OCI-LY3 (cell line): ENCODE data around the gene WDPCP.
"Not testable (repeated sequence)": the region's sequence is repeated elsewhere in the genome, so short reads cannot be mapped to it uniquely, and the experiment has no call there.

Source experiments
- H2AFZ ChIP-seq: fragments of 200-600, 300-600 bp; shearing (Covaris generic); 2 replicates; pipeline ENCODE4 v1.6.0; 2014; ENCODE audit warnings: antibody characterized with exemption, low read depth, low read length
- H3K27ac ChIP-seq: fragments of 200-600, 300-600 bp; sonication (generic); 2 replicates; pipeline ENCODE4 v1.5.1; 2014; ENCODE audit warnings: mild to moderate bottlenecking, low read length, moderate library complexity, mixed read lengths
- H3K27me3 ChIP-seq: fragments of 200-600, 300-600 bp; sonication (generic); 2 replicates; pipeline ENCODE4 v1.6.1; 2014; ENCODE audit warnings: low read depth, low read length, mixed read lengths
- H3K36me3 ChIP-seq: fragments of 200-600, 300-600 bp; sonication (generic); replicated peaks from 2 replicates; pipeline ENCODE3; 2014; ENCODE audit warnings: low read depth, low read length, mixed read lengths
- H3K4me1 ChIP-seq: fragments of 300-600, 200-600 bp; sonication (generic); 2 replicates; pipeline ENCODE4 v1.6.1; 2014; ENCODE audit warnings: low read length, mixed read lengths
- H3K4me2 ChIP-seq: fragments of 200-600, 300-600 bp; sonication (generic); 2 replicates; pipeline ENCODE4 v1.6.1; 2014; ENCODE audit warnings: low read length, mixed read lengths
- H3K4me3 ChIP-seq: fragments of 300-600, 200-600 bp; sonication (generic); 2 replicates; pipeline ENCODE4 v1.5.1; 2014; ENCODE audit warnings: antibody characterized with exemption, mild to moderate bottlenecking, low read length, moderate library complexity
- H3K79me2 ChIP-seq: fragments of 300-600, 200-600 bp; shearing (Covaris generic); 2 replicates; pipeline ENCODE4 v1.6.1; 2014; ENCODE audit warnings: mild to moderate bottlenecking, low read length, mixed read lengths
- H3K9ac ChIP-seq: fragments of 300-600, 200-600 bp; shearing (Covaris generic); 2 replicates; pipeline ENCODE4 v1.6.0; 2014; ENCODE audit warnings: mild to moderate bottlenecking, low read length, moderate library complexity
- H3K9me3 ChIP-seq: fragments of 200-600, 300-600 bp; shearing (Covaris generic); 2 replicates; pipeline ENCODE4 v1.6.1; 2014; ENCODE audit warnings: low read length, mixed read lengths; ENCODE audit not compliant: insufficient read depth
- H4K20me1 ChIP-seq: fragments of 200-600, 300-600 bp; sonication (generic); 2 replicates; pipeline ENCODE4 v1.6.1; 2016; ENCODE audit warnings: low read length, mixed read lengths; ENCODE audit not compliant: insufficient read depth
- CTCF ChIP-seq: fragments of 200-600, 300-600 bp; sonication (generic); IDR thresholded peaks from 2 replicates; pipeline ENCODE4 v1.5.1; 2014; ENCODE audit warnings: antibody characterized with exemption, low read length, low read depth
- EZH2phosphoT487 ChIP-seq: fragments of 200-600 bp; shearing (Covaris generic); IDR thresholded peaks from 2 replicates; pipeline ENCODE4 v1.6.1; 2018; ENCODE audit warnings: antibody characterized with exemption, mixed run types, low read depth

The WDPCP gene

DNA sequence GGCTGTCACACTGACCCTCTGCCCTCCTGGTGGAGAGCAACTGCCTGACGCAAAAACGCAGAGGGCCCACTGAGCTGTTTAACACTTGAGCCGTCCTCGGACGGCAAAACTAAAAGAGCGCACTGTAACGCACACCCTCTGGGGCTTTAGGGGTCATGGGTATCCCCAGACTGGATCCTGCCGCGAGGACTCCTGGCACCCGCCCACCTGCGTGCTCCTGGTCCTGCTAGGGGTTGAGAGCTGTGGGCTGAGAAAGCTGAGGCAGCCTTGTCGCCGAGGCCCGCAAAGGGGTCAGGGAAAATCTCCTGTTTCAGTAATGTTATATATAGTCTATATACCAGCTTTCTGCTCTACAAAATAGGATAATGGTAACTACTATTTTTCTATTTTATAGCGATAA lies 39.6 kb upstream of the WDPCP start:
- Histone ChIP-seq H3K27ac (no peak overlapping the region), H3K4me1 (peaks cover 10% of the 10 kb centered on the region), H2AFZ (no peak overlapping the region), H3K4me2 (no peak overlapping the region), H3K27me3 (no peaks in the 10 kb centered on the region), H3K36me3 (no peaks in the 10 kb centered on the region), H3K9me3 (peaks cover 5% of the 10 kb centered on the region; the same call in 1 of the 2 replicates), H3K4me3 (no peak overlapping the region), H3K9ac (no peak overlapping the region), H4K20me1 (no peaks in the 10 kb centered on the region), H3K79me2 (no peaks in the 10 kb centered on the region)
- no peak for TF ChIP-seq EZH2phosphoT487
- no peak for TF ChIP-seq CTCF

- H3K9ac ChIP-seq, H3K27me3 ChIP-seq, H3K9me3 ChIP-seq, H2AFZ ChIP-seq, H4K20me1 ChIP-seq, H3K4me1 ChIP-seq, H3K27ac ChIP-seq, H3K4me3 ChIP-seq, H3K79me2 ChIP-seq, H3K36me3 ChIP-seq: not testable (repeated sequence)
- H3K4me2 ChIP-seq = 0 out of 2 replicates have a peak overlapping the region, but pooled peaks have one; percentile 20
Measured at GRCh38 chr2:63623763-63624162, 35.5 kb upstream of the WDPCP start.

DNA sequence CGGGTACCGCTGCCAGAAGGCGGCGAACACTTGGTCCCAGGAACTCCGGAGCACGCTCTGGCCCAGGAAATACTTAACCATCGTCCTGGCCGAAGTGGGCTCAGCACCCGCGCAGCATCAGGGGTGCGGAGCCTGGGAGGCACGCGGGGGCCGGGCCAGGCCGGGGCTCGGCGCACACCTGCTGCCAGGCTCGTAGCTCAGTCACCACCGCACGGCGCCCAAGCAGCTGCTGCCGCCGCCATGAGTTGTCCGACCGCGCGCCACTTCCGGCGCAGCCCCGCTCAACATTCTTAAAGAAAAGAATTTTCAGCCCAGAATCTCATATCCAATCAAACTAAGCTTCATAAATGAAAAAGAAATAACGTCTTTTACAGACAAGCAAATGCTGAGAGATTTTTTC lies 34.5 kb upstream of the WDPCP start:
- H2AFZ ChIP-seq = no peak overlapping the region
- no peaks in the 10 kb centered on the region for H3K79me2 ChIP-seq
- no peaks in the 10 kb centered on the region for H4K20me1 ChIP-seq
- no peak overlapping the region for H3K27ac ChIP-seq
- no peak for TF ChIP-seq EZH2phosphoT487
- no peak for TF ChIP-seq CTCF
- no peak overlapping the region for H3K9ac ChIP-seq
- H3K36me3 ChIP-seq = no peaks in the 10 kb centered on the region
- H3K4me2 ChIP-seq = no peak overlapping the region
- no peaks in the 10 kb centered on the region for H3K27me3 ChIP-seq
- no peak overlapping the region for H3K4me3 ChIP-seq
- H3K9me3 ChIP-seq = no peaks in the 10 kb centered on the region
- H3K4me1 ChIP-seq = peaks cover 10% of the 10 kb centered on the region

GRCh38 chr2:63619328-63619727 lies 31.1 kb upstream of the WDPCP start:
- H2AFZ ChIP-seq = no peak overlapping the region
- no peak overlapping the region for H3K4me2 ChIP-seq
- no peak overlapping the region for H3K9ac ChIP-seq
- no peak overlapping the region for H3K4me3 ChIP-seq
- H4K20me1 ChIP-seq = no peaks in the 10 kb centered on the region
- H3K27me3 ChIP-seq = no peaks in the 10 kb centered on the region
- H3K79me2 ChIP-seq = no peaks in the 10 kb centered on the region
- no peaks in the 10 kb centered on the region for H3K9me3 ChIP-seq
- TF ChIP-seq EZH2phosphoT487 = no peak
- no peak for TF ChIP-seq CTCF
- H3K27ac ChIP-seq = no peak overlapping the region
- peaks cover 10% of the 10 kb centered on the region for H3K4me1 ChIP-seq
- H3K36me3 ChIP-seq = no peaks in the 10 kb centered on the region

DNA sequence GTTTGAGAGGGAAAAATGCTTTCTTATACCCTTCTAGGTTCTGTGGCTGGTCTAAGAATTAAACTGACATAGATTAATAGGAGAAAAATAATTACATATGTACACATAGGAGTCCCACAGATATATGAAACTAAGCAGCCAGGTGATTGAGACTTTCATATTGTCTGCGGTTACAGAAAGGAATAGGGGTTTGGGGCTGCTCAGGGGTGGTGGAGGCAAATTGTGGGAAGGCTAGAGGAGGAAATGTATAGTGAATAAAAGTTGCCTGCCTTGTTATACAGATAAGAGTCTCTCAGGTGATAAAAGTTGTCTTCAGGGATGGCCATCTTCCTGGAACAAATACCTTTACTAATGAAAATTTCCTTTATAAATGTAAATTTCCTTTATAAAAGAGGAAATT lies 29.1 kb upstream of the WDPCP start:
- H3K4me2 ChIP-seq = no peak overlapping the region
- no peak overlapping the region for H3K4me3 ChIP-seq
- H3K36me3 ChIP-seq = no peaks in the 10 kb centered on the region
- H3K27me3 ChIP-seq = no peaks in the 10 kb centered on the region
- H2AFZ ChIP-seq = no peak overlapping the region
- H4K20me1 ChIP-seq = no peaks in the 10 kb centered on the region
- no peaks in the 10 kb centered on the region for H3K9me3 ChIP-seq
- no peaks in the 10 kb centered on the region for H3K4me1 ChIP-seq
- TF ChIP-seq EZH2phosphoT487 (no peak), CTCF (no peak)
- no peak overlapping the region for H3K27ac ChIP-seq
- no peak overlapping the region for H3K9ac ChIP-seq
- no peaks in the 10 kb centered on the region for H3K79me2 ChIP-seq
